Measurements from ENCODE around the gene SNRPF.

Gene SNRPF

DNA sequence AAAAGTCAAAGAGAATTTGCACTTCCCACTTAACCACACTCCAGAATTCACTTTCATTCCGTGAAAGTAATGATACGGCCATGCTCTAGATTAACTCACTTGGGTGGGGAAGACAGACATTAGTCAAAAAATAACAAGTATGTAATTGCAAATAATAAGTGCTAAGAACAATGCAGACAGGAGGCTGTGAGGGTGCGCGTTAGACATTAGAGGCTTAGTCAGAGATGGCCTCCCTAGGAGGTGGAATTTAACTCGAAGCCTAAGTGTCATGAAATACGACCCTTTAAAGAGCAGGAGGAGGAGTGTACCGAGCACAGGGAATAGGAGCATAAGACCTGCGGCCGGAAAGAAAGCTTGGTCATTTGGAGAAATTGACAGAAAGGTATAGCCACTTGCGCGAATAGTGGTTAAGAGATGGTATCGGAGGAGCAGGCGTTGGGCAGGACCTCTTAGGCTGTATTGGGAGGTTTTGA lies 628 bp downstream of the SNRPF start:
- DNase-seq (ENCODE audit: low read depth) = no peak

DNA sequence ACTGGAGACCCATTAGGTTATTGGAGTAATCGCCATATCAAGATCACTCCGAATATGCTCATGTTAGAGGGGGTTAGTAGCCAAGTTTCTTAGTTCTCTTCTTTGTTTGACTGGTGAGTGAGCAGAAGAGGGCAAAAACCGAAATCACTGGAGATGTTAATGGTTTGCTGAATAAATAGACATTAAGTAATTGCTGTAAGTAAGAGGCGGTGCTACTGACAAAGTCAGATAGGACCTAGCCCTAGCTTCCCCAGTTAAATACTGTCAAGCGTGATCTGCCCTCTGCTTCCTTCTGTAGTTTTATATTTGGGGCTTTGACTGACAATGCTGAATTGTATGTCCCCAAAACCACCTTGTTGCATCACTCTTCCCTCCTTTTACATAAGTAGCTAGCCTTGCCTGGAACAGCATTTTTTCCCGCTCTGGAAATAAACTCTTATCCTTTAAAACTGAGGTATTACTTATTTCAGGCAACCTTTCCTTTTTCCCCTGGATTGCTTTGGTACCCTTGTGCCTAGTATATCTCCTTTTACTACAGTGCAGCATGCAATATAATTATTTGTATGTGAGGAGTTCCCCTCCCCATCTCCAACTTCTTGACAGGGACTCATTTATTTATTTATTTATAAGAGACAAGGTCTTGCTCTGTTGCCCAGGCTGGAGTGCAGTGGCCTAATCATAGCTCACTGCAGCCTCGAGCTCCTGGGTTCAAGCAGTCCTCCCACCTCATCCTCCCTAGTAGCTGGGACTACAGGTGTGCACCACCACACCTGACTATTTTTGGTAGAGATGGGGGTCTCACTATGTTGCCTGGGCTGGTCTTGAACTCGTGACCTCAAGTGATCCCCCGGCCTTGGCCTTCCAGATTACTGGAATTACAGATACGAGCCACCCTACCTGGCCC lies 1.4 kb downstream of the SNRPF start:
- DNase-seq (ENCODE audit: low read depth) = no peak

DNA sequence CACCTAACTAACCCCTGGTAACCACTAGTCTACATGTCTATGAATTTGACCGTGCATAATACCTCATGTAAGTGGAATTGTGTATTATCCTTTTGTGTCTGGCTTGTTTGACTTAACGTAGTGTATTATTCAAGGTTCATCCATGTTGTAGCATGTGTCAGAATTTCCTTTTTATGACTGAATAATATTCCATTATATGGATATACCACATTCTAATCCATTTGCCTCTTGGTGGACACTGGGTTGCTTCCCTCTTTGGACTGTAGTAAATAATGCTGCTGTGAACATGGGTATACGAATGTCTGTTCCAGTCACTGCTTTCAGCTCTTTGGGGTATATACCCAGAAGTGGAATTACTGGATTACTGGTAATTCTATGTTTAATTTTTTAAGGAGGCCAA lies 3.3 kb downstream of the SNRPF start:
- DNase-seq (ENCODE audit: low read depth) = no peak

DNA sequence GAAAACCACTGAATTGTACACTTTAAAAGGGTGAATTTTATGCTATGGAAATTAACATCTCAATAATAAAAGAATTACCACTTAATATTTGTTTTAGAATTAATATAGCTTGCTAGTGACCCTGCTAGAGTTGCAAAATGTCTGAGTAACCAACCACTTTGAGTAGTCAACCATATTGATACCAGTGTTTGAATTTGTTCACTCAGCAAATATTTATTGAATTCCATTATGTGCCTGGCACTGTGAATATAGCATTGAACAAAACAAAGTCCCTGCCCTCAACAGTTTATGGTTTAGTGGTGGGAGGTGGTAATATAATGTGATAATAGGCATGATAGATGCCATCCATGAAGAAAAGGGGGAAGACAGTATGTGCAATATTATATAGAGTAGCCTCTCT lies 4.6 kb downstream of the SNRPF start:
- no peak for DNase-seq (ENCODE audit: low read depth)

DNA sequence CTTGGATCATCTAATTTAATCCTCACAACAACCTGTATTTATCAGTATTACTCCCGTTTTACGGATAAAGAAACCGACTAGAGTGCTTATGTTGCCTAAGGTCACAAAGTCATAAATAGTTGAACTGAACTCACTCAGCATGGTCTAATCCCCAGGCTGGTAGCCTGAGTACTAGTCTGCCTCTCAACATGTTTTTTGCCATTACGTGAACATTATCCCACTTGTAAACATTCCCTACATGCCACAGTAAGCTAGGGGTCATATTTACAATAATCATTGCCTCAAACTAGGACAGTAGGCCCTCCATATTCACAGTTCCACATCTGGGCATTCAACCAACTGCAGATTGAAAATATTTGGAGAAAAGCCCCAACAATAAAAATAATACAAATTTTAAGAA lies 12.1 kb downstream of the SNRPF start:
- no peak for DNase-seq (ENCODE audit: low read depth)

DNA sequence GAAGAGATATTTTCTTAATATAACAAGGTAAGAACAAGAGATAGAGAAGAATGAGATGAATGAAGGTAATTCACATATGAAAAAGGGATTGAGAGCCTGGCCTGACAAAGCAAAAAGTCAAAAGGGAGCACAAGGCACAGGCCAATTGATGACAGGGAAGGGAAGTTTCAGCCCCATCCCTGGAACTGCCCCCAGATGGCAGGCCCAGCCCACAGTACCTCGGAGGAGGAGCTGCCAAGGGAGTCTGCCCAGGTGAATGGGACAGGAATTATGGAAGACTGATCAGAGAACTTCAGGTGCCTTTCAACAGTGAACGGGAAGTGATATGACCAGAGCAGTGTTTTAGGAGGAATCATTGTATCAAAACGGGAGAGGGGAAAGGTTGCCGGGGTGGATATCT lies 15.7 kb downstream of the SNRPF start:
- no peak for DNase-seq (ENCODE audit: low read depth)

DNA sequence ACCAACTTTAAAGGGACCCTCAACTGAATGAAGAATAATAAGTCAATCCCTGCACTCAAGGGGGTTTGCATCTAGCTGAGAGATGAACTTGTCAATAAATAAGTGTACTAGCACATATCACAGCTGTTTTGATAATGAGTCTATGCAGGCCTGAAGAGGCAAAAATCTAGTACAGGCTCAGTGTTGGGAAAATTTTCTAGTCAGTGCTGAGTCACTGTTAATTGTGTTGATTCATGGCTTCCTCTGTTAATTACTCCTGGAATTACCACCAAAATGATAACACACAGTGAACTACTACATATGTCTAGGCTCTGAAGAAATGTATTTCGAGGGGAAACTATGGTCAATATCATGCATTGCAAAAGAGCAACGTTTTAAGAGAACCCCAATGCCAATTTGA lies 18.9 kb downstream of the SNRPF start:
- DNase-seq (ENCODE audit: low read depth) = no peak

DNA sequence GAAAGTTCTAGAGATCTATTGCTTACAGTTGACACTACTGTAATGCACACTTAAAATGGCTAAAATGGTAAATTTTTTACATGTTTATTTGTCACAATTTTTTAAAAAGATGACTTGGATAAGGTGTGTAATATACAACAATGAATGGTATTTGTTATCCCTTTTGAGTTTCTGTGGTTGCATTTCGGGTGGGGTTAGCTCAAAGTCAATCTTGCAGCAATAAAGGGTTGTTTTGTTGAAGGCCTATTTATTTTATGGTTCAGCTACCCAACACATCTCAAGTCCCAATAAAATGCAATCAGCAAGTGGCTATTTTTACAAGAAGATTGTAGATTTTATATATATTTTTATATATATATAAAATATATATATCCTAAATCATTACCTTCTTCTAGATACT lies 22.1 kb downstream of the SNRPF start:
- DNase-seq (ENCODE audit: low read depth) = no peak

DNA sequence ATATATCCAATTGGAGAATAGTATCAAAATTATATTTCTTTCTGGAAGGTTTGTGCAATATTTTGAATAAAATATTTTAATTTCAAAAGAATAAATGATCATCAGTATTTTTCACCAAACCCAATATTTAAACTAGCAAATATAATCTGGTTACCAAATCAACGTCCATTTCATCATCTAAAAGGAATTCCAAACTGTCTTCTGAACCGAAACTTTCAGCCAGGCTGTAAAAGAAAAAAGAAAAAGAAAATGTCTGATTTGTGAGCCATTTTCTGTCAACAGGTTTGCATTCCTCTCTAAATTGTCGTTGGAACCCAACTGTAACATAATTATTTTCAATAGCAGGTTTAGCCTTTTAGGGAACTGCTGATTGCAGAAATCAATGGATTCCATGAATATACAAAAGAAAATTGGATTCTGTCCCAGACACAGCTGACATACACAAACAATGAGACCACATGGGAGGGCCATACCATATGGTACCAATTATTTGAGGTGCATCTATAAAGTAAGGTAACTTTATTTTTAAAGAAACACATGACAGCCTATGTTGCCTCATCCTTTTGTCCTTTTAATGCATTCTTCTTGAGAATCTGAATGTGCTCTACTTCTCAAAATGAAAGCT lies 22.7 kb downstream of the SNRPF start:
- no peak for DNase-seq (ENCODE audit: low read depth)

DNA sequence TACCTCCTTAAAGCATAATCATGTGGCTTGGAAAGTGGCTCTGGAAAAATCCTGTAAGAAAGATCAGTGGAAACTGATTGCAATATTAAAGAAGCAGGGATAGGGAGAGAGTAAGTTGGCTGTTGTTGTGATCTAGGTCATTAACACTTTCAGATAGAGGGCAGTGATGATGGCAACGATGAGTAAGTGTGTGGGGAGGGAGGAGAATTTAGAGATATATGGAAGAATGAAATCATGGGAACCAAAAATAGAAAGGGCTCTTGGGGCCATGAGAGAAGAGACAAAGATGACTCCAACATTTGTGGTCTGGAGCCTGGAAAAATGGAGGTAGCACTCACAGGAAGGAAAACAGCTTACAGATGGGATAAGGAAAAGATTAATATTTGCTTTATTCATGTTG lies 23.3 kb downstream of the SNRPF start:
- DNase-seq (ENCODE audit: low read depth) = no peak

DNA sequence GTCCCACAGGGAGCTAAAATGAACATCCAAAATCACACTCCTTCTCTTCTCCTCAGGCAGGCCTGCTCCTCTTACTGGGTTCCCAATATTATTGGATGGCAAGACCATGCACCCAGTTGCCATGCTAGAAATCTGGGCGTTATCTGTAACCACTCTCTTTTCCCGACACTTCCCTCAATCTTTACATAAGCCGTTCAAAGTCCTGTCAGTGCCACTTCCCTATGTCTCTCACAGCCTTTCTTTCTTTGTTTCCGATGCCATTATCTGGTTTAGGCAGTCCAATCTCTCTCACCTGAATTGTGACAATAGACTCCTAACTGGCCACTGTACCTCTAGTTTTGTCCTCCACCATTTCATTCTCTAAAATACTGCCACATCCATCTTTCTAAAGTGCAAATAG lies 24.1 kb downstream of the SNRPF start:
- DNase-seq (ENCODE audit: low read depth) = no peak

DNA sequence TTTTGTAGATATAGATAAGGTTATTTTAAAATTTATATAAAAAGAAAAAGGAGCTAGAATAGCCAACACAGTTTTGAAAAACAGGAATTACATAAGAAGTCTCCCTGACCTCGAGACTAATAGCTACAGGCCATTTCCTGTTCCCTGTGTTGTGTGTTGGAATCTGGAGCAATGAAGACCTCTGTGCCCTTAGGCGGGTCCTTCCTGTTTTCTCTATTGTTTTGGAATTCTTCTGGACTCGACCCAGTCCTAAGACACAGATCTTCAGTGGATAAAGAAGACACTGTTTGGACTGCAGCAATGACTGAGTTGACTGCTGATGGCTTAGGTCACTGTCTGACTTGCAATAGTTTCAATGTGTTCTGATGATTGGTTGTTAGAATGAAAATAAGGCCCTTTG lies 26.2 kb downstream of the SNRPF start:
- no peak for DNase-seq (ENCODE audit: low read depth)

DNA sequence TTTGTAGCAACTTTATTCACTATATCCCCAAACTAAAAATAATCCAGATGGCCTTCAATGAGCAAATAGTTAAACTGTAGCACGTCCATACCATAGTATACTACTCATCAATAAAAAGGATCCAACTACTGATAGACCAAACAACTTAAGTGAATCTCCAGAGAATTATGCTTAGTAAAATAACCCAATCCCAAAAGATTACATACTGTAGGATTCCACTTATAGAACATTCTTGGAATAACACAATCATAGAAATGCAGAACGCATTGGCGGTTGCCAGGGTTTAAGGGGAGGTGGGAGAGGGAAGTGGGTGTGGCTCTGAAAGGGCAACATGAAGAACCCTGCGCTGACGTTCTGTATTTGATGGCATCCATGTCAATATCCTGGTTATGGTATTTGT lies 28.6 kb downstream of the SNRPF start:
- no peak for DNase-seq (ENCODE audit: low read depth)

DNA sequence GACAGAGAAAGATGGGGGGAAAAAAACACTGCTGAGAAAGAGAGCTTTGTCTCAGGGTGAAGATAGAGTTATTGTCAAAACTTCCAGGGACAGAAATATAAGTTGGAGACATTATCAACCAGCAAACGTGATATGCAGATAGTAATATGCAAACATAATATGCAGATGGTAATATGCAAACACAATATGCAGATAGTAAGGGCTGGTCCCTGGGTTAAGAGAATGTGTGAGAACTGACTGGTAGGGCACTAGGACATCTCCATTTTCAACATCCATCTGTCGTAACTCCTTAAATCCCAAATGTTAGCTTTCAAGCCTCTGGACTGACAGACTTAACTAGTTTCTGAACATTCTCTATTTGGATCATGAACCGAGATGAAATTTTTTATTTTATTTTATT lies 32.2 kb downstream of the SNRPF start:
- no peak for DNase-seq (ENCODE audit: low read depth)

DNA sequence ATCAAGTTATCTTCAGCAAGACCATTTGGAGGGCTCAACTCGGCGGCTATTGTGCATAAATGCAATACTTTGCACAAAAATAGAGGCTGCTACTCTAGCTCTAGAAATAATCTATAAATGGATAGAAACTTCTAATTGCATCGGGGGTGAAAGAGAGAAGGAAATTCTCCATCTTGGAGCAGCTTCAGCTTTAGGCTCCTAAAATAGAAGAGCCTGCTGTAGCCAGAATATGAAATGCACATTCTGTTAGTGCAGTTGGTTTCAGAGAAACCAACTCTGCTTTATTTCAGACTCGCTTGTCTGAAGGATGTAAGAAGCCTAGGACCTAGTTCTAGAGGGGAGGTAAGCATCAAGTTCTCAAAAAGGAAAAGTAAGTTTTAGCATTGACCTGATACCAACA lies 38.1 kb downstream of the SNRPF start:
- no peak for DNase-seq (ENCODE audit: low read depth)

DNA sequence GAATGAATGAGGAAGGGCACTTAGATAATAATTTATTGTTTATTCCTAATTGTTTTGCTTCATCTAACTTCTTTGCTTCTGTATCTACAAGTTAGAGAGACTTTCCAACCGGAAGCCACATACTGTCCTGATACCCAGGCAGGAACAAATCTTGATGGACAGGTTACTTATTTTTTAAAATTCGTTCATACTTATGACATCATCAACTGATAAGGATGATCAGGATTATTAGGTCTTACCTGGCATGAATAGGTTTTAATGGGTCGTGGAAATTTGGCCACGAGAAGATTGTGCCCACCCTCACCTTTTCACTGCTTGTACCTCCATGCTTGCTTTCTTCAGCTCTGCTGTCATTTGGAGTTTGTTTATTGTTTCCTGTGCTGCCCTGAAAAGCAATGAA lies 39.3 kb downstream of the SNRPF start:
- no peak for DNase-seq (ENCODE audit: low read depth)

DNA sequence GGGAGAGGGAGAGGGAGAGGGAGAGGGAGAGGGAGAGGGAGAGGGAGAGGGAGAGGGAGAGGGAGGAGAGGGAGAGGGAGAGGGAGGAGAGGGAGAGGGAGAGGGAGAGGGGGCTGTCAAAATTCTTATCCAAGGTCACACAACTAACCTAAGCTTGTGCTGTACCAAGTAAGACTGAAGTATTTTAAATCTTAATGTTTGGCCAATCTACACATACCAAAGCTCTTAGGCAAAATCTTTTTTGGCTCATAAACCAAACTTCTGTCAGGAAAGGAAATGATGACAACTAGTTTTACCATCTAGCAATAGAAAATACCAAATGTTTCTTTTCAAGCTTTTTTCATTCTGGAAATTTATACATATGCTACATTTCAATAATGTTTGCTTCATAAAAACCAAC lies 49.8 kb downstream of the SNRPF start:
- no peak for DNase-seq (ENCODE audit: low read depth)

DNA sequence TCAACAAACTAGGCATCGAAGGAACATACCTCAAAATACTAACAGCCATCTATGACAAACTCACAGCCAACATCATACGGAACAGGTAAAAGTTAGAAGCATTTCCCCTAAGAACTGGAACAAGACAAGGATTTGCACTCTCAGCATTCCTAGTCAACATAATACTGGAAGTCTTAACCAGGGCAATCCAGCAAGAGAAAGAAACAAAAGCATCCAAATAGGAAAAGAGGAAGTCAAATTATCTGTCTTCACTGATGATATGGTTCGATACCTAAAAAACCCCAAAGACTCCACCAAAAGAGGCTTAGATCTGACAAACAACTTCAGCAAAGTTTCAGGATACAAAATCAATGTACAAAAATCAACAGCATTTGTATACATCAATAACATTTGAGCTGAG lies 51.1 kb downstream of the SNRPF start:
- no peak for DNase-seq (ENCODE audit: low read depth)
